Lung (tissue), 12 donors: Measurements from ENCODE around the gene CAMSAP2. TPM values are rescaled to one million over a fixed set of nuclear protein-coding genes. Genes with fewer than 3 reads are reported as not detected.

Experiments
- ATAC-seq: fragments of 200-7000 bp; cut with Tn5 transposase; one replicate; pipeline ENCODE4 v1.9.1; 2020; ENCODE audit warnings: moderate number of reproducible peaks; ENCODE audit not compliant: insufficient read depth, low FRiP score
- DNase-seq, 3 donors: peaks; one replicate each; pipeline ENCODE4 v3.0.0-alpha.2; 2013 to 2017
- H3K27ac ChIP-seq, 2 donors: one replicate each; pipeline ENCODE4 v1.5.1; 2013; ENCODE audit warnings: mild to moderate bottlenecking in 2 of 2, moderate library complexity in 2 of 2, control low read depth in 1 of 2, inconsistent platforms in 1 of 2, low read depth in 1 of 2, low read length in 1 of 2
- H3K27me3 ChIP-seq, 3 donors: one replicate each; pipeline ENCODE4 v1.5.1; 2013; ENCODE audit warnings: low read length in 2 of 3; ENCODE audit not compliant: control insufficient read depth in 3 of 3, insufficient read depth in 3 of 3
- H3K36me3 ChIP-seq, 4 donors: one replicate each; pipeline ENCODE4 v1.5.1; 2013; ENCODE audit warnings: low read length in 4 of 4, mild to moderate bottlenecking in 1 of 4, moderate library complexity in 1 of 4; ENCODE audit not compliant: control insufficient read depth in 4 of 4, insufficient read depth in 4 of 4
- H3K4me1 ChIP-seq, 5 donors: one replicate each; pipeline ENCODE4 v1.5.1; 2013; ENCODE audit warnings: low read length in 5 of 5, mild to moderate bottlenecking in 2 of 5, moderate library complexity in 1 of 5; ENCODE audit not compliant: control insufficient read depth in 5 of 5, insufficient read depth in 5 of 5
- H3K4me3 ChIP-seq: one replicate; pipeline ENCODE4 v1.5.1; 2013; ENCODE audit warnings: mild to moderate bottlenecking, control low read depth, moderate library complexity
- H3K9ac ChIP-seq, 2 donors: one replicate each; pipeline ENCODE4 v1.5.1; 2013; ENCODE audit warnings: low read length in 2 of 2, control low read depth in 1 of 2; ENCODE audit not compliant: insufficient read depth in 1 of 2
- H3K9me3 ChIP-seq, 4 donors: one replicate each; pipeline ENCODE4 v1.5.1; 2013; ENCODE audit warnings: low read length in 3 of 4, mild to moderate bottlenecking in 1 of 4, moderate library complexity in 1 of 4; ENCODE audit not compliant: control insufficient read depth in 4 of 4, insufficient read depth in 3 of 4
- CTCF ChIP-seq: IDR thresholded peaks from 2 replicates; pipeline ENCODE4 v1.5.1; 2012; ENCODE audit warnings: mild to moderate bottlenecking; ENCODE audit errors: control extremely low read depth, extremely low read depth
- WGBS, 2 donors: extraction: QIAGEN DNeasy Blood & Tissue Kit; methylation state at CpG; one replicate each; pipeline ENCODE4 v1.1.7; 2013; 5-methylcytosine and 5-hydroxymethylcytosine counted together
- polyA plus RNA-seq, 2 donors: library from polyadenylated mRNA; stranded (reverse); fragments of 200-250 nt; gene quantifications; one replicate each; pipeline ENCODE4 v1.2.1, GENCODE V29; 2013
- total RNA-seq, 2 donors: library from RNA; depleted of rRNA in 1 of 2; stranded (reverse); fragments of >200 nt in 1 of 2; gene quantifications; one replicate each; pipeline ENCODE4 v1.2.1, GENCODE V29; 2014 to 2021
- donor health status: control.
- donor health status: control.
- donor health status: Bipolar disorder and iron deficiency.
- donor health status: healthy.
- donor health status: DM: yes; HTN: yes; CAD: no.

Gene CAMSAP2
- total and polyA plus RNA-seq, 4 donors: 8.0 to 51.8 (median 16.6) TPM

- no peak overlapping the region for H3K4me3 ChIP-seq
- H3K36me3 ChIP-seq: peaks cover under 1 to 5% (median 4%) of the 10 kb centered on the region in 4 donors
- H3K4me1 ChIP-seq: peaks cover 0 to 5% (median 0%) of the 10 kb centered on the region in 5 donors
- H3K9ac ChIP-seq: no peak overlapping the region
- H3K27ac ChIP-seq: no peak overlapping the region
- no peak for TF ChIP-seq CTCF
- 92 to 93% methylated on average over 2 of the region's 2 CpGs for WGBS, 2 donors
- H3K27me3 ChIP-seq: no peaks in the 10 kb centered on the region
- ATAC-seq (no peak), DNase-seq (no peak)
- no peaks in the 10 kb centered on the region for H3K9me3 ChIP-seq
Observed at GRCh38 chr1:200831091-200831490, 92.4 kb downstream of the CAMSAP2 start.

GRCh38 chr1:200834383-200834782 is 95.7 kb downstream of the CAMSAP2 start:
- Histone ChIP-seq H3K9ac (no peak overlapping the region), H3K36me3 (peaks cover 4 to 13% (median 9%) of the 10 kb centered on the region in 4 donors), H3K9me3 (no peaks in the 10 kb centered on the region), H3K27me3 (no peaks in the 10 kb centered on the region), H3K27ac (no peak overlapping the region), H3K4me3 (no peak overlapping the region), H3K4me1 (peaks cover 0 to 5% (median 0%) of the 10 kb centered on the region in 5 donors)
- TF ChIP-seq CTCF: no peak
- DNase-seq (no peak), ATAC-seq (no peak)
- WGBS, 2 donors: 95 to 96% methylated on average over 5 of the region's 5 CpGs

- H3K4me1 ChIP-seq: no peaks in the 10 kb centered on the region
- no peaks in the 10 kb centered on the region for H3K27me3 ChIP-seq
- no peak overlapping the region for H3K4me3 ChIP-seq
- no peak for TF ChIP-seq CTCF
- no peaks in the 10 kb centered on the region for H3K9me3 ChIP-seq
- no peak overlapping the region for H3K9ac ChIP-seq
- DNase-seq (no peak), ATAC-seq (no peak)
- H3K27ac ChIP-seq: no peak overlapping the region
- WGBS, 2 donors: 96 to 98% methylated on average over 3 of the region's 3 CpGs
- peaks cover 4 to 13% (median 9%) of the 10 kb centered on the region in 4 donors for H3K36me3 ChIP-seq
Observed at GRCh38 chr1:200836213-200836612, 97.5 kb downstream of the CAMSAP2 start.
